Prostate gland (tissue), 2 donors: Measurements from ENCODE around the gene VPS50. TPM values are rescaled to one million over a fixed set of nuclear protein-coding genes. Genes with fewer than 3 reads are reported as not detected.

ENCODE experiments used
- DNase-seq: peaks from one replicate; pipeline ENCODE4 v3.0.0-alpha.2; 2019; ENCODE audit warnings: low spot score
- H3K27ac ChIP-seq, 2 donors: fragments of 200-600 bp; sonication (generic); 2 replicates each; pipeline ENCODE4 v1.5.1; 2017 to 2019
- H3K27me3 ChIP-seq: fragments of 200-600 bp; sonication (generic); replicated peaks from 2 replicates; pipeline ENCODE4 v1.5.1; 2019; ENCODE audit not compliant: insufficient read depth
- H3K36me3 ChIP-seq, 2 donors: fragments of 200-600 bp; sonication (generic); 1 replicate in 1 of 2; 2 replicates in 1 of 2; pipeline versions ENCODE4 v1.5.1 to v1.8.1; 2017 to 2019
- H3K4me1 ChIP-seq: fragments of 200-600 bp; sonication (generic); replicated peaks from 2 replicates; pipeline ENCODE4 v1.5.1; 2019
- H3K4me3 ChIP-seq, 2 donors: fragments of 200-600 bp; sonication (generic); 2 replicates each; pipeline ENCODE4 v1.5.1; 2017 to 2019
- H3K9me3 ChIP-seq: fragments of 200-600 bp; sonication (generic); 2 replicates; pipeline ENCODE4 v1.5.1; 2017
- CTCF ChIP-seq, 4 experiments: fragments of 200-600 bp in 2 of 4; fragments of 450-650 bp in 2 of 4; sonication (generic) in 2 of 4; IDR thresholded peaks; 1 replicate in 3 of 4; 2 replicates in 1 of 4; pipeline ENCODE4 v1.5.1; 2016 to 2019; ENCODE audit warnings: antibody characterized with exemption in 4 of 4, mild to moderate bottlenecking in 2 of 4, moderate library complexity in 2 of 4
- POLR2A ChIP-seq: fragments of 450-650 bp; IDR thresholded peaks from one replicate; pipeline ENCODE4 v1.6.1; 2016; ENCODE audit warnings: antibody characterized with exemption, mild to moderate bottlenecking
- POLR2AphosphoS5 ChIP-seq: sonication (generic); formaldehyde crosslinking; IDR thresholded peaks from one replicate; pipeline ENCODE4 v1.6.1; 2017; ENCODE audit warnings: antibody characterized with exemption
- WGBS: methylation state at CpG from one replicate; pipeline ENCODE4 v1.1.5; 2018; 5-methylcytosine and 5-hydroxymethylcytosine counted together
- intact Hi-C: fragments of 100-400 bp; cut with DNase I; formaldehyde crosslinking; loops from one replicate; pipeline ENCODE4 v1.14.2; 2022
- total RNA-seq, 2 donors: library from RNA; depleted of rRNA; stranded (reverse); fragments of >200 nt; gene quantifications; one replicate each; pipeline ENCODE4 v1.1.0, GENCODE V29; 2016

The VPS50 gene
- total RNA-seq, 2 donors from 2014 or later, result 14.1 to 20.6 TPM

GRCh38 chr7:93284908-93285307, 52.7 kb downstream of the VPS50 start:
- no peaks in the 10 kb centered on the region for H3K27me3 ChIP-seq
- no peak for TF ChIP-seq POLR2AphosphoS5
- H3K27ac ChIP-seq, result no peak overlapping the region
- no peaks in the 10 kb centered on the region for H3K36me3 ChIP-seq
- no peaks in the 10 kb centered on the region for H3K4me1 ChIP-seq
- DNase-seq, result no peak
- intact Hi-C loops, result no loop called here
- no peak overlapping the region for H3K4me3 ChIP-seq
- WGBS, result 34% methylated on average over 1 of the region's 1 CpG
- H3K9me3 ChIP-seq, result no peaks in the 10 kb centered on the region

- Histone ChIP-seq H3K4me1 (no peaks in the 10 kb centered on the region), H3K36me3 (no peaks in the 10 kb centered on the region), H3K27me3 (no peaks in the 10 kb centered on the region), H3K27ac (no peak overlapping the region), H3K9me3 (no peaks in the 10 kb centered on the region), H3K4me3 (no peak overlapping the region)
- DNase-seq, result no peak
- 34% methylated on average over 2 of the region's 2 CpGs for WGBS
- TF ChIP-seq POLR2AphosphoS5 (no peak), POLR2A (no peak), CTCF (IDR thresholded peaks at IDR 0.05) (no peak)
- intact Hi-C loops, result no loop called here
Observed at GRCh38 chr7:93293229-93293628, 61.1 kb downstream of the VPS50 start.

GRCh38 chr7:93298206-93298605, 66.0 kb downstream of the VPS50 start:
- TF ChIP-seq POLR2A, result no peak
- TF ChIP-seq POLR2AphosphoS5, result no peak
- no peak for TF ChIP-seq CTCF (IDR thresholded peaks at IDR 0.05)
- no peak overlapping the region for H3K27ac ChIP-seq
- H3K36me3 ChIP-seq, result no peaks in the 10 kb centered on the region
- intact Hi-C loops, result no loop called here
- DNase-seq, result no peak
- H3K9me3 ChIP-seq, result no peaks in the 10 kb centered on the region
- 96% methylated on average over 1 of the region's 1 CpG for WGBS
- H3K27me3 ChIP-seq, result no peaks in the 10 kb centered on the region
- H3K4me3 ChIP-seq, result no peak overlapping the region
- no peaks in the 10 kb centered on the region for H3K4me1 ChIP-seq

GRCh38 chr7:93298671-93299070, 66.5 kb downstream of the VPS50 start:
- Histone ChIP-seq H3K4me3 (no peak overlapping the region), H3K4me1 (no peaks in the 10 kb centered on the region), H3K27me3 (no peaks in the 10 kb centered on the region), H3K36me3 (no peaks in the 10 kb centered on the region), H3K9me3 (no peaks in the 10 kb centered on the region), H3K27ac (no peak overlapping the region)
- intact Hi-C loops, result no loop called here
- WGBS, result 94% methylated on average over 2 of the region's 2 CpGs
- no peak for DNase-seq
- no peak for TF ChIP-seq POLR2A
- TF ChIP-seq POLR2AphosphoS5, result no peak
- TF ChIP-seq CTCF (IDR thresholded peaks at IDR 0.05), result no peak

- H3K4me1 ChIP-seq, result no peaks in the 10 kb centered on the region
- intact Hi-C loops, result no loop called here
- H3K9me3 ChIP-seq, result no peaks in the 10 kb centered on the region
- H3K4me3 ChIP-seq, result no peak overlapping the region
- no peaks in the 10 kb centered on the region for H3K27me3 ChIP-seq
- DNase-seq, result no peak
- WGBS, result 97% methylated on average over 2 of the region's 2 CpGs
- H3K27ac ChIP-seq, result no peak overlapping the region
- H3K36me3 ChIP-seq, result no peaks in the 10 kb centered on the region
- no peak for TF ChIP-seq CTCF (IDR thresholded peaks at IDR 0.05)
- no peak for TF ChIP-seq POLR2AphosphoS5
- TF ChIP-seq POLR2A, result no peak
Observed at GRCh38 chr7:93301736-93302135, 69.6 kb downstream of the VPS50 start.
